Stimulated activated CD4-positive, alpha-beta T cell treated with anti-CD3 and anti-CD28 coated beads, Interleukin-12 subunit alpha, Interleukin-12 subunit beta, amount 100 ng/mL, for 48 hours (primary cell): ENCODE measurements around the gene NAA60.

Source experiments
- DNase-seq, 3 donors: peaks; one replicate each; pipeline ENCODE4 v3.0.0-alpha.2; 2020; ENCODE audit warnings: low read depth in 2 of 3, low spot score in 1 of 3

Gene NAA60

GRCh38 chr16:3508736-3509135 lies 65.3 kb downstream of the NAA60 start:
- no peak for DNase-seq

GRCh38 chr16:3509470-3509928 lies 66.0 kb downstream of the NAA60 start:
- peak; percentile 50 to 64 (median 58) for DNase-seq

GRCh38 chr16:3510416-3510815 lies 66.9 kb downstream of the NAA60 start:
- DNase-seq = no peak

- no peak for DNase-seq
These were observed 68.1 kb downstream of the NAA60 start for GRCh38 chr16:3511286-3512180.

- peak in 1 of 3 donors; percentile 20 for DNase-seq
These were observed 70.6 kb downstream of the NAA60 start for GRCh38 chr16:3513892-3514583.

- no peak for DNase-seq
These were observed 71.1 kb downstream of the NAA60 start for GRCh38 chr16:3514621-3515020.

- no peak for DNase-seq
These were observed 72.4 kb downstream of the NAA60 start for GRCh38 chr16:3515897-3516296.

GRCh38 chr16:3518292-3518985 lies 75.0 kb downstream of the NAA60 start:
- DNase-seq = no peak

- DNase-seq = no peak
These were observed 75.5 kb downstream of the NAA60 start for GRCh38 chr16:3518986-3519348.

- DNase-seq = no peak
These were observed 76.1 kb downstream of the NAA60 start for GRCh38 chr16:3519581-3519980.

- no peak for DNase-seq
These were observed 76.9 kb downstream of the NAA60 start for GRCh38 chr16:3520413-3520812.

- DNase-seq = no peak
These were observed 77.4 kb downstream of the NAA60 start for GRCh38 chr16:3520841-3521240.

- no peak for DNase-seq
These were observed 79.8 kb downstream of the NAA60 start for GRCh38 chr16:3523281-3523680.

- DNase-seq = no peak
These were observed 82.5 kb downstream of the NAA60 start for GRCh38 chr16:3525951-3526350.

GRCh38 chr16:3527216-3527829 lies 83.8 kb downstream of the NAA60 start:
- peak; percentile 20 to 50 (median 50) for DNase-seq

- no peak for DNase-seq
These were observed 84.9 kb downstream of the NAA60 start for GRCh38 chr16:3528406-3528805.

GRCh38 chr16:3529175-3529574 lies 85.7 kb downstream of the NAA60 start:
- no peak for DNase-seq

GRCh38 chr16:3530371-3530914 lies 87.0 kb downstream of the NAA60 start:
- no peak for DNase-seq

- DNase-seq = no peak
These were observed 89.3 kb downstream of the NAA60 start for GRCh38 chr16:3532741-3533140.

GRCh38 chr16:3534126-3534525 lies 90.6 kb downstream of the NAA60 start:
- no peak for DNase-seq

- DNase-seq = no peak
These were observed 92.8 kb downstream of the NAA60 start for GRCh38 chr16:3536271-3536731.
